ENCODE measurements around the gene LACTB.

LACTB gene

DNA sequence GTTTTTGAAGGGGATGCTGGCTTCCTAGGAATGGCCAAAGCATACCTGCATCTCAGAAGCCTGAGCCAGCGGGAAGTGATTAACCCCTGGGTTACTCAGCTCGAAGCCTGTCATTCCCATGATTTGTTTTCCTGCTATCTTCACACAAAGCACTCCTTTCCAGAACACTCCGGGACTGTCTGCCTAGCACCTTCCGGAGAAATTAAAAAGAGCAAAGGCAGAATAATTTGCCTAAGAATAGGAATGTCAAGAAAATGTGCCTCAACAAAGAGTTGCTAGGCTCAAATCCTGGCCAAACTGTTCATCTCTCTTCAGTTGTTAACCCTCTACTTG is 45.0 kb upstream of the LACTB start:
- DNase-seq (ENCODE audit: low read depth in 1 of 2, low spot score in 1 of 2): no peak
- no peak for TF ChIP-seq SPI1 (IDR thresholded peaks at IDR 0.05; ENCODE audit: borderline replicate concordance, low read depth)
- TF ChIP-seq POLR2AphosphoS5 (IDR thresholded peaks at IDR 0.05; ENCODE audit: low read depth): no peak
- TF ChIP-seq REST (IDR thresholded peaks at IDR 0.05; ENCODE audit: insufficient replicate concordance, low read depth): no peak
- no peak for TF ChIP-seq GABPA (IDR thresholded peaks at IDR 0.05; ENCODE audit: low read depth)
- no peak for TF ChIP-seq CTCF (IDR thresholded peaks at IDR 0.05; ENCODE audit: insufficient read depth, low read length)
- Histone ChIP-seq H3K4me3 (replicated peaks; ENCODE audit: insufficient read depth, low read length) (no peak overlapping the region), H3K27me3 (ENCODE audit: insufficient read depth, poor library complexity, severe bottlenecking) (peaks cover 7% of the 10 kb centered on the region), H3K27ac (replicated peaks) (no peak overlapping the region)

DNA sequence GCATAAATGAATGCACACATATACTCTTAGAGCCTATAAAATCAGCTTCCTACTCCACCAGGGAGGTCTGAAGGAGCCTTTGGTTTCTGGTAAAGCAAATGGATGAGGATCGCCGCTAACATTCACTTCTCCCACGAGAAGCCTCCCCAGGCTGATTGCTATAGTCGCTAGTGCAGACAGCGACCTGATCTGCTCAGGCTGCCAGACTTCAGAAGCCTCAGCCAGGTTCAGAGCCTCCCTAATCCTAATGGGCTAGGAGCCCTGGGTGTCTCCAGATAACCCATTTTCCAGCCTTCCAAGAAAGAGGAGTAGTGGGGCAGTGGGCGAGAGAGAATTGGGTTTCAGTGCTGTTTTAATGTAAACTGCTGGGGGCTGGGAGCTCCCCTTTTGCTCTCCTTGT is 43.7 kb upstream of the LACTB start:
- no peak overlapping the region for H3K27ac ChIP-seq (replicated peaks)
- DNase-seq (ENCODE audit: low read depth in 1 of 2, low spot score in 1 of 2): no peak

GRCh38 chr15:63079947-63080626 is 41.6 kb upstream of the LACTB start:
- TF ChIP-seq CTCF (IDR thresholded peaks at IDR 0.05; ENCODE audit: insufficient read depth, low read length) (no peak), GABPA (IDR thresholded peaks at IDR 0.05; ENCODE audit: low read depth) (no peak), SPI1 (IDR thresholded peaks at IDR 0.05; ENCODE audit: borderline replicate concordance, low read depth) (no peak), POLR2AphosphoS5 (IDR thresholded peaks at IDR 0.05; ENCODE audit: low read depth) (no peak), REST (IDR thresholded peaks at IDR 0.05; ENCODE audit: insufficient replicate concordance, low read depth) (no peak)
- Histone ChIP-seq H3K27me3 (ENCODE audit: insufficient read depth, poor library complexity, severe bottlenecking) (peaks cover 7% of the 10 kb centered on the region), H3K4me3 (replicated peaks; ENCODE audit: insufficient read depth, low read length) (no peak overlapping the region), H3K27ac (replicated peaks) (no peak overlapping the region)
- DNase-seq (ENCODE audit: low read depth in 1 of 2, low spot score in 1 of 2): no peak

More for the DNA sequence above, 43.7 kb upstream of the LACTB start:
- Histone ChIP-seq H3K4me3 (replicated peaks; ENCODE audit: insufficient read depth, low read length) (no peak overlapping the region), H3K27me3 (ENCODE audit: insufficient read depth, poor library complexity, severe bottlenecking) (peaks cover 7% of the 10 kb centered on the region)
- no peak for TF ChIP-seq REST (IDR thresholded peaks at IDR 0.05; ENCODE audit: insufficient replicate concordance, low read depth)
- no peak for TF ChIP-seq SPI1 (IDR thresholded peaks at IDR 0.05; ENCODE audit: borderline replicate concordance, low read depth)

Measured in HL-60 (cell line).